Endothelial cell of umbilical vein (primary cell): ENCODE results near the gene OSBPL5. TPM values are rescaled to one million over a fixed set of nuclear protein-coding genes. Genes with fewer than 3 reads are reported as not detected.

ENCODE experiments used
- BruUV-seq: library from RNA; stranded (reverse); fragments of 400-500 nt; replicated peaks from 2 replicates; lab custom pipeline; 2021; lab: Mats Ljungman, UMichigan
- CTCF ChIA-PET: fragments of 300-600, 350-600 bp; sonication (Branson Sonifier 250); formaldehyde crosslinking; loops from one replicate; lab custom pipeline; 2021; ENCODE audit warnings: antibody characterized with exemption, inconsistent platforms; lab: Charles Lee
- POLR2A ChIA-PET: fragments of 300-600, 350-600 bp; sonication (Branson Sonifier 250); formaldehyde crosslinking; loops from one replicate; lab custom pipeline; 2021; ENCODE audit warnings: antibody characterized with exemption, inconsistent platforms; lab: Charles Lee
- DNase-seq: peaks from one replicate; pipeline ENCODE4 v3.0.0-alpha.2; 2011; ENCODE audit warnings: low read depth, low spot score
- FAIRE-seq: peaks from 2 replicates; lab custom pipeline; 2011; peaks lifted over from hg19 to GRCh38; lab: Jason Lieb, UNC
- H2AFZ ChIP-seq: 2 replicates; pipeline ENCODE4 v1.6.0; 2012; ENCODE audit warnings: low read depth, low read length, control low read depth, inconsistent platforms
- H3K27ac ChIP-seq: 2 replicates; pipeline ENCODE4 v1.5.1; 2011; ENCODE audit warnings: low read depth, mild to moderate bottlenecking, control low read depth, low read length, moderate library complexity; ENCODE audit not compliant: insufficient read depth
- H3K27me3 ChIP-seq, 2 experiments: 2 replicates each; pipeline versions ENCODE4 v1.6.0 to v1.6.1; 2011; ENCODE audit warnings: low read length in 2 of 2, mixed read lengths in 1 of 2; ENCODE audit not compliant: control insufficient read depth in 2 of 2, insufficient read depth in 2 of 2
- H3K36me3 ChIP-seq, 2 experiments: 2 replicates in 1 of 2; 3 replicates in 1 of 2; pipeline ENCODE4 v1.5.1; 2011; ENCODE audit warnings: low read length in 2 of 2, mild to moderate bottlenecking in 1 of 2, moderate library complexity in 1 of 2; ENCODE audit not compliant: control insufficient read depth in 2 of 2, insufficient read depth in 2 of 2; ENCODE audit errors: extremely low read depth in 1 of 2
- H3K4me1 ChIP-seq: 3 replicates; pipeline ENCODE4 v1.5.1; 2011; ENCODE audit warnings: mild to moderate bottlenecking, low read length; ENCODE audit not compliant: control insufficient read depth, insufficient read depth; ENCODE audit errors: extremely low read depth
- H3K4me2 ChIP-seq: 2 replicates; pipeline ENCODE4 v1.6.1; 2011; ENCODE audit warnings: low read length, control low read depth, mixed read lengths; ENCODE audit not compliant: insufficient read depth
- H3K4me3 ChIP-seq, 3 experiments: fragments of 200-600 bp in 1 of 3; sonication (generic), shearing (Covaris generic) in 1 of 3; replicated peaks in 1 of 3; 2 replicates each; pipeline ENCODE4 v1.5.1; 2011 to 2016; ENCODE audit warnings: control low read depth in 3 of 3, low read length in 3 of 3, mild to moderate bottlenecking in 2 of 3, inconsistent platforms in 1 of 3, low read depth in 1 of 3, moderate library complexity in 1 of 3; ENCODE audit not compliant: insufficient read depth in 1 of 3
- H3K79me2 ChIP-seq: 2 replicates; pipeline ENCODE4 v1.6.0; 2012; ENCODE audit warnings: low read length, inconsistent platforms; ENCODE audit not compliant: control insufficient read depth, insufficient read depth
- H3K9ac ChIP-seq: replicated peaks from 2 replicates; pipeline ENCODE3; 2011; ENCODE audit warnings: low read length, control low read depth; ENCODE audit not compliant: insufficient read depth; ENCODE audit errors: extremely low read depth
- H3K9me1 ChIP-seq: replicated peaks from 3 replicates; pipeline ENCODE4 v1.6.0; 2011; ENCODE audit warnings: mild to moderate bottlenecking, low read length; ENCODE audit not compliant: control insufficient read depth, insufficient read depth; ENCODE audit errors: extremely low read depth
- H3K9me3 ChIP-seq: replicated peaks from 2 replicates; pipeline ENCODE4 v1.5.1; 2012; ENCODE audit warnings: low read length, inconsistent platforms; ENCODE audit not compliant: control insufficient read depth, insufficient read depth
- H4K20me1 ChIP-seq: replicated peaks from 2 replicates; pipeline ENCODE3; 2011; ENCODE audit warnings: mild to moderate bottlenecking, low read length; ENCODE audit not compliant: control insufficient read depth, insufficient read depth; ENCODE audit errors: extremely low read depth
- EZH2 ChIP-seq: IDR thresholded peaks from 2 replicates; pipeline ENCODE4 v1.6.1; 2012; ENCODE audit warnings: borderline replicate concordance, low read depth, mild to moderate bottlenecking, moderate library complexity, low read length, inconsistent platforms; ENCODE audit not compliant: severe bottlenecking
- FOS ChIP-seq: IDR thresholded peaks from 2 replicates; pipeline ENCODE4 v1.6.1; 2011; ENCODE audit warnings: mild to moderate bottlenecking, low read length, moderate library complexity, borderline replicate concordance; ENCODE audit not compliant: insufficient read depth
- GATA2 ChIP-seq: IDR thresholded peaks from 2 replicates; pipeline ENCODE4 v1.7.0; 2011; ENCODE audit warnings: low read depth, mild to moderate bottlenecking, moderate library complexity, mixed read lengths, low read length; ENCODE audit not compliant: insufficient read length, insufficient read depth
- JUN ChIP-seq: IDR thresholded peaks from 2 replicates; pipeline ENCODE4 v1.6.1; 2011; ENCODE audit warnings: borderline replicate concordance, low read depth; ENCODE audit not compliant: insufficient read length, insufficient read depth
- MYC ChIP-seq: IDR thresholded peaks from one replicate; pipeline ENCODE4 v1.6.1; 2011; ENCODE audit warnings: mild to moderate bottlenecking, low read depth, low read length
- POLR2A ChIP-seq: IDR thresholded peaks from 2 replicates; pipeline ENCODE4 v1.6.1; 2012; ENCODE audit warnings: low read depth, mild to moderate bottlenecking, control low read depth, low read length
- POLR2AphosphoS5 ChIP-seq: IDR thresholded peaks from 2 replicates; pipeline ENCODE4 v1.6.1; 2012; ENCODE audit warnings: low read depth, mild to moderate bottlenecking, control low read depth, low read length, moderate library complexity; ENCODE audit not compliant: insufficient read depth
- dilution Hi-C: fragments of 300-500 bp; cut with MboI; formaldehyde crosslinking; loops from one replicate; pipeline ENCODE4 v1.15.0; 2019; ENCODE audit warnings: low sequenced_read_pairs; ENCODE audit not compliant: extremely low pct_ligation_motif_present
- intact Hi-C: fragments of 100-400 bp; cut with micrococcal nuclease; formaldehyde crosslinking; loops from one replicate; pipeline ENCODE4 v1.10.0; 2022
- polyA plus RNA-seq, 4 experiments: library from polyadenylated mRNA; depleted of rRNA in 3 of 4; stranded (reverse) in 3 of 4; unstranded in 1 of 4; fragments of >200 nt; gene quantifications; 2 replicates each; pipeline versions ENCODE4 v1.2.1 to v1.2.3, GENCODE V29; 2011 to 2012; ENCODE audit warnings: missing spikeins in 1 of 4
- total RNA-seq: library from RNA; stranded (reverse); gene quantifications from 2 replicates; pipeline ENCODE4 v1.2.3, GENCODE V29; 2021
- TF ChIP-seq, protein P1 (sequence below): IDR thresholded peaks from 2 replicates; pipeline ENCODE4 v1.6.1; 2011; ENCODE audit not compliant: insufficient read depth, insufficient read length
- TF ChIP-seq, protein P2 (sequence below), 2 donors: IDR thresholded peaks; 1 replicate in 1 of 2; 2 replicates in 1 of 2; pipeline ENCODE4 v1.5.1; 2011; ENCODE audit warnings: low read length in 2 of 2, mild to moderate bottlenecking in 2 of 2, moderate library complexity in 2 of 2, control low read depth in 1 of 2, inconsistent platforms in 1 of 2, low read depth in 1 of 2; ENCODE audit not compliant: insufficient read depth in 1 of 2; ENCODE audit errors: extremely low read depth in 1 of 2

Gene OSBPL5
- total and polyA plus RNA-seq, 2 donors (not counting 3 experiments of a cell fraction or from before 2014, with no cell fraction given), result 8.7 to 37.7 TPM

DNA sequence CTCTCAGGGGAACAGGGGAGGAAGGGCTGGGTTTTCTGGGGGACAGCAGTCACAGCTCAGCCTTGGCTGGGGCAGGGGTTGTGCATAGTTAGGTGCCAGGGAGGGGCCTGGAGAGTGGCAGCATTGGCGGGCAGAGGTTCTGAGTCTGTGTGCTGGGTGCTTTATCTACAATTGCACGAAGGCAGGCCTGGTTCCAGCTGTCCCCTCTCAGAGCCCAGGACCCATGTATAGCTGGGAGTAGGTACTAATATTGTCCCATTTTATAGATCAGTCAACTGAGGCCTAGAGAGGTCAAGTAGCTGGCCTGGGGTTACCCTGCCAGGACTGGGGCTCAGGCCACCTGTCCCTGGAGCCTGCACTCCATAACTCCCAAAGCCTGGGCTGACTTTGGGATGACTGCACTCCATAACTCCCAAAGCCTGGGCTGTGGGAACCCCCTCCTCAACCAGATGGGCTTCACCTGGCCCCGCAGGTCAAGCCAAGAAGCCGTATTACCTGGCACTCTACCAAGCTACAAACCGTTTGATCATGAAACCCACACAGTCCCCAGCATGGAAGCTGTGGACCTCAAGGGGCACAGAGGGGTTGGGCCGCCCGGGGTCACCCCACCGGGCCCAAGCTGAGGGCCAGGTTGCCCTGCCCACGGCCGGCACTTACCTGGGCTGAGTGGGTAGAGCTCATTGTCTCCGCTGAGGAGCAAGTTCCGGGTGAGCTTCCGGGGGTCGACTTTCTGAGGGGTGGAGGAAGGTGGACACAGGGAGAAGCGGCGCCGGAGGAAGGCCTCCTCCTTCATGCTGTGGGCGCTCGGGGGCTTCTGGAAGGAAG, 36.5 kb downstream of the OSBPL5 start:
- H2AFZ ChIP-seq, result no peak overlapping the region
- no peak overlapping the region for H3K9ac ChIP-seq
- H3K27ac ChIP-seq, result no peak overlapping the region
- H3K79me2 ChIP-seq, result no peaks in the 10 kb centered on the region
- FAIRE-seq (no peak), DNase-seq (no peak)
- H4K20me1 ChIP-seq, result no peaks in the 10 kb centered on the region
- POLR2A ChIA-PET, result no interaction called here
- intact Hi-C loops, result no loop called here
- TF ChIP-seq, protein P1, sequence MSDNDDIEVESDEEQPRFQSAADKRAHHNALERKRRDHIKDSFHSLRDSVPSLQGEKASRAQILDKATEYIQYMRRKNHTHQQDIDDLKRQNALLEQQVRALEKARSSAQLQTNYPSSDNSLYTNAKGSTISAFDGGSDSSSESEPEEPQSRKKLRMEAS, result no peak
- TF ChIP-seq FOS (no peak), EZH2 (no peak), GATA2 (no peak), MYC (no peak), POLR2AphosphoS5 (no peak), POLR2A (no peak), JUN (no peak)
- TF ChIP-seq, protein P2, sequence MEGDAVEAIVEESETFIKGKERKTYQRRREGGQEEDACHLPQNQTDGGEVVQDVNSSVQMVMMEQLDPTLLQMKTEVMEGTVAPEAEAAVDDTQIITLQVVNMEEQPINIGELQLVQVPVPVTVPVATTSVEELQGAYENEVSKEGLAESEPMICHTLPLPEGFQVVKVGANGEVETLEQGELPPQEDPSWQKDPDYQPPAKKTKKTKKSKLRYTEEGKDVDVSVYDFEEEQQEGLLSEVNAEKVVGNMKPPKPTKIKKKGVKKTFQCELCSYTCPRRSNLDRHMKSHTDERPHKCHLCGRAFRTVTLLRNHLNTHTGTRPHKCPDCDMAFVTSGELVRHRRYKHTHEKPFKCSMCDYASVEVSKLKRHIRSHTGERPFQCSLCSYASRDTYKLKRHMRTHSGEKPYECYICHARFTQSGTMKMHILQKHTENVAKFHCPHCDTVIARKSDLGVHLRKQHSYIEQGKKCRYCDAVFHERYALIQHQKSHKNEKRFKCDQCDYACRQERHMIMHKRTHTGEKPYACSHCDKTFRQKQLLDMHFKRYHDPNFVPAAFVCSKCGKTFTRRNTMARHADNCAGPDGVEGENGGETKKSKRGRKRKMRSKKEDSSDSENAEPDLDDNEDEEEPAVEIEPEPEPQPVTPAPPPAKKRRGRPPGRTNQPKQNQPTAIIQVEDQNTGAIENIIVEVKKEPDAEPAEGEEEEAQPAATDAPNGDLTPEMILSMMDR (IDR thresholded peaks at IDR 0.05; ENCODE audit: extremely low read depth in 1 of 2, insufficient read depth in 1 of 2, low read depth in 1 of 2, low read length in 2 of 2), result no peak
- CTCF ChIA-PET, result interaction anchor here (0.8 to 2.8 kb wide), 2 partner anchors 37 to 280 kb away, joined by 3 to 8 read pairs; no protein-coding TSS in a partner anchor
- no peaks in the 10 kb centered on the region for H3K36me3 ChIP-seq
- dilution Hi-C loops, result no loop called here
- no peak overlapping the region for H3K4me3 ChIP-seq
- no peaks in the 10 kb centered on the region for H3K9me1 ChIP-seq
- no peaks in the 10 kb centered on the region for H3K9me3 ChIP-seq
- BruUV-seq, result no TSS peak
- H3K27me3 ChIP-seq, result no peaks in the 10 kb centered on the region
- no peak overlapping the region for H3K4me2 ChIP-seq
- H3K4me1 ChIP-seq, result peaks cover 25% of the 10 kb centered on the region
